ENCODE measurements around the gene MTUS2.

The MTUS2 gene

GRCh38 chr13:29436721-29437280, 616.7 kb downstream of the MTUS2 start:
- H3K27ac ChIP-seq: no peak overlapping the region
- TF ChIP-seq CTCF (IDR thresholded peaks at IDR 0.05) (no peak), ZFX (IDR thresholded peaks at IDR 0.05; ENCODE audit: borderline replicate concordance) (no peak)

- TF ChIP-seq CTCF (IDR thresholded peaks at IDR 0.05): no peak
- no peak for TF ChIP-seq ZFX (IDR thresholded peaks at IDR 0.05; ENCODE audit: borderline replicate concordance)
- no peak overlapping the region for H3K27ac ChIP-seq
Observed at GRCh38 chr13:29438769-29439168, 618.6 kb downstream of the MTUS2 start.

GRCh38 chr13:29439601-29440388, 619.7 kb downstream of the MTUS2 start:
- TF ChIP-seq CTCF (IDR thresholded peaks at IDR 0.05): no peak
- TF ChIP-seq ZFX (IDR thresholded peaks at IDR 0.05; ENCODE audit: borderline replicate concordance): no peak
- H3K27ac ChIP-seq: no peak overlapping the region

- no peak overlapping the region for H3K27ac ChIP-seq
Observed at GRCh38 chr13:29441306-29441705, 621.2 kb downstream of the MTUS2 start.

GRCh38 chr13:29446016-29446415, 625.9 kb downstream of the MTUS2 start:
- TF ChIP-seq ZFX (IDR thresholded peaks at IDR 0.05; ENCODE audit: borderline replicate concordance): no peak
- TF ChIP-seq CTCF (IDR thresholded peaks at IDR 0.05): no peak
- H3K27ac ChIP-seq: no peak overlapping the region

More at GRCh38 chr13:29441306-29441705, 621.2 kb downstream of the MTUS2 start:
- TF ChIP-seq CTCF (IDR thresholded peaks at IDR 0.05) (no peak), ZFX (IDR thresholded peaks at IDR 0.05; ENCODE audit: borderline replicate concordance) (no peak)

- TF ChIP-seq CTCF (IDR thresholded peaks at IDR 0.05) (no peak), ZFX (IDR thresholded peaks at IDR 0.05; ENCODE audit: borderline replicate concordance) (no peak)
- H3K27ac ChIP-seq: no peak overlapping the region
Observed at GRCh38 chr13:29448174-29448573, 628.0 kb downstream of the MTUS2 start.

GRCh38 chr13:29449726-29450125, 629.6 kb downstream of the MTUS2 start:
- TF ChIP-seq ZFX (IDR thresholded peaks at IDR 0.05; ENCODE audit: borderline replicate concordance) (no peak), CTCF (IDR thresholded peaks at IDR 0.05) (no peak)
- H3K27ac ChIP-seq: no peak overlapping the region

All from 22Rv1 (cell line).